ENCODE data around the gene TDRD10.

Gene TDRD10

GRCh38 chr1:154467434-154468102 lies 34.5 kb upstream of the TDRD10 start:
- no peaks in the 10 kb centered on the region for H3K9me3 ChIP-seq
- H3K36me3 ChIP-seq = no peaks in the 10 kb centered on the region
- no peak for DNase-seq
- H3K4me3 ChIP-seq (ENCODE audit: low read depth, low read length) = no peak overlapping the region
- H3K27me3 ChIP-seq = no peaks in the 10 kb centered on the region
- no peak for TF ChIP-seq CTCF (IDR thresholded peaks at IDR 0.05; ENCODE audit: low read depth, low read length)
- H3K4me1 ChIP-seq = no peaks in the 10 kb centered on the region

- TF ChIP-seq CTCF (IDR thresholded peaks at IDR 0.05; ENCODE audit: low read depth, low read length) = no peak
- Histone ChIP-seq H3K4me1 (no peaks in the 10 kb centered on the region), H3K36me3 (no peaks in the 10 kb centered on the region), H3K4me3 (ENCODE audit: low read depth, low read length) (no peak overlapping the region), H3K9me3 (no peaks in the 10 kb centered on the region), H3K27me3 (no peaks in the 10 kb centered on the region)
- DNase-seq = no peak
These were observed 33.3 kb upstream of the TDRD10 start for GRCh38 chr1:154468535-154469250.

GRCh38 chr1:154469844-154470560 lies 32.0 kb upstream of the TDRD10 start:
- Histone ChIP-seq H3K9me3 (no peaks in the 10 kb centered on the region), H3K4me3 (ENCODE audit: low read depth, low read length) (no peak overlapping the region), H3K27me3 (no peaks in the 10 kb centered on the region), H3K4me1 (peaks cover 3% of the 10 kb centered on the region; the same call in 1 of the 2 replicates), H3K36me3 (no peaks in the 10 kb centered on the region)
- DNase-seq = no peak
- no peak for TF ChIP-seq CTCF (IDR thresholded peaks at IDR 0.05; ENCODE audit: low read depth, low read length)

- H3K9me3 ChIP-seq = no peaks in the 10 kb centered on the region
- no peaks in the 10 kb centered on the region for H3K27me3 ChIP-seq
- no peak overlapping the region for H3K4me3 ChIP-seq (ENCODE audit: low read depth, low read length)
- H3K4me1 ChIP-seq = peaks cover 3% of the 10 kb centered on the region; the same call in 1 of the 2 replicates
- no peaks in the 10 kb centered on the region for H3K36me3 ChIP-seq
- no peak for DNase-seq
- no peak for TF ChIP-seq CTCF (IDR thresholded peaks at IDR 0.05; ENCODE audit: low read depth, low read length)
These were observed 30.7 kb upstream of the TDRD10 start for GRCh38 chr1:154471304-154471703.

GRCh38 chr1:154474802-154475201 lies 27.2 kb upstream of the TDRD10 start:
- no peaks in the 10 kb centered on the region for H3K27me3 ChIP-seq
- no peak for TF ChIP-seq CTCF (IDR thresholded peaks at IDR 0.05; ENCODE audit: low read depth, low read length)
- no peaks in the 10 kb centered on the region for H3K9me3 ChIP-seq
- no peak overlapping the region for H3K4me3 ChIP-seq (ENCODE audit: low read depth, low read length)
- DNase-seq = peak; percentile 42
- peaks cover 10% of the 10 kb centered on the region for H3K4me1 ChIP-seq
- no peaks in the 10 kb centered on the region for H3K36me3 ChIP-seq

Data from BE2C (cell line).